Osteocyte (in vitro differentiated cells): Measurements from ENCODE around the gene C1orf50. TPM values are rescaled to one million over a fixed set of nuclear protein-coding genes. Genes with fewer than 3 reads are reported as not detected.

Experiments
- DNase-seq: peaks from one replicate; pipeline ENCODE4 v3.0.0; 2021; ENCODE audit warnings: mixed read lengths; ENCODE audit not compliant: unreplicated experiment; ENCODE audit errors: extremely low spot score
- H3K27ac Mint-ChIP-seq: one replicate; pipeline ENCODE4 v1.8.0; 2021; ENCODE audit warnings: mild to moderate bottlenecking, mixed read lengths; ENCODE audit not compliant: unreplicated experiment
- H3K27me3 Mint-ChIP-seq: one replicate; pipeline ENCODE4 v1.8.0; 2021; ENCODE audit warnings: mixed read lengths; ENCODE audit not compliant: unreplicated experiment
- H3K36me3 Mint-ChIP-seq: one replicate; pipeline ENCODE4 v1.8.0; 2021; ENCODE audit warnings: mixed read lengths; ENCODE audit not compliant: unreplicated experiment
- H3K4me1 Mint-ChIP-seq: one replicate; pipeline ENCODE4 v1.8.0; 2021; ENCODE audit warnings: mixed read lengths; ENCODE audit not compliant: unreplicated experiment
- H3K4me3 Mint-ChIP-seq: one replicate; pipeline ENCODE4 v1.8.0; 2021; ENCODE audit warnings: mild to moderate bottlenecking, moderate library complexity, mixed read lengths; ENCODE audit not compliant: unreplicated experiment
- H3K9me3 Mint-ChIP-seq: one replicate; pipeline ENCODE4 v1.8.0; 2021; ENCODE audit warnings: mixed read lengths; ENCODE audit not compliant: unreplicated experiment
- CTCF ChIP-seq: fragments of 200-600 bp; sonication (generic); IDR thresholded peaks from 2 replicates; pipeline ENCODE4 v1.5.0; 2021; ENCODE audit warnings: antibody characterized with exemption, mild to moderate bottlenecking, moderate library complexity
- total RNA-seq: library from RNA; stranded (reverse); gene quantifications from 2 replicates; pipeline ENCODE4 v1.2.1, GENCODE V29; 2021

Gene C1orf50
- total RNA-seq, 1 donor from 2014 or later = 5.6 TPM

DNA sequence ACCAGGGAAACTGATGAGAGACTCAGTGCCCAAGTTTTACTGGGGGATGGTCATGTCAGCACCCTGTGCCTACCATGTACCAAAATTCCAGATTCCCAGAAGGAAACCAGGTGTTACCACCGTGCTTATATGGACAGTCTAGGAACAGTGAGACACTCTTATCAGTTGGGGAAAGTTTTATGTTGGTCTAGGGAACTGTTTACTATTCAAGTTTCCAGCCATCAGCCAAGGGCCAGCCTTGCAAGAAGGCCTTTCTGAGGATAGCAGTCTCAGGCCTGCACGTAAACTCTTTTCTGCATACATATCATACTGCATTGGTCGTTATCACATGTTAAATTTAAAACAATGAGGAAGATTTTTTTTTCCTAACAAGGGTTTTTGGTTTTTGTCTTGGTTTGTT, 30.4 kb downstream of the C1orf50 start:
- Mint-ChIP-seq H3K9me3 (no peaks in the 10 kb centered on the region), H3K27me3 (no peaks in the 10 kb centered on the region), H3K4me3 (no peak overlapping the region), H3K27ac (no peak overlapping the region), H3K4me1 (no peaks in the 10 kb centered on the region), H3K36me3 (no peaks in the 10 kb centered on the region)
- TF ChIP-seq CTCF = no peak
- DNase-seq = no peak

- no peak for TF ChIP-seq CTCF
- no peaks in the 10 kb centered on the region for H3K36me3 Mint-ChIP-seq
- no peak overlapping the region for H3K27ac Mint-ChIP-seq
- no peak for DNase-seq
- no peaks in the 10 kb centered on the region for H3K4me1 Mint-ChIP-seq
- no peak overlapping the region for H3K4me3 Mint-ChIP-seq
- no peaks in the 10 kb centered on the region for H3K9me3 Mint-ChIP-seq
- H3K27me3 Mint-ChIP-seq = no peaks in the 10 kb centered on the region
These were observed 30.9 kb downstream of the C1orf50 start for GRCh38 chr1:42797979-42798378.

DNA sequence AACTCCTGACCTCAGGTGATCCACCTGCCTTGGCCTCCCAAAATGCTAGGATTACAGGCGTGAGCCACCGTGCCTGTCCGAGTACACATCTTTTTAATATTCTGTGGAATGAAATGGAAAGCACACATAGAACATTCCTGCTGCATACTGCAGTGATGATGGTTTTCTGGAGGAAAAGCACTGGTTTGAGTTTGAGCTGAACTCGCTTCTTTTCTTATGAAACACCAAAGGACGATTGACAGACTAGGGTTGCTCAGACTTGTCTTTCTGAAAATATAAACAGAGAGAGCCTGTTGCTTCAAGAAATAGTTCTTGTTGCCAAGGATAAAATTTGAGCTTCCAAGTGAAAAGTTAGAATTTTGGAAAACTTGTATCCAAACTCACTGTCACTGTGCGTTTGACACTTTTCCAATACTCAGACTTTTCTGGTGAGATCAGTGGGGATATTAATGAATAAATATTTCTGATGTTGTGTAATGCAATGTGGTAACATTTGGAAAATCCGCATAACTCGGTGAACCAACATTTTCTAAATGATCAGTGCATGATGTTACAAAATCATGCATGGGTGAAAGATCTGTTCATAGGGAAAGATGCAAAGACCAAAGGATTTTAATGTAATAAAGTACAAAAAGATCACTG, 34.9 kb downstream of the C1orf50 start:
- DNase-seq = no peak
- Mint-ChIP-seq H3K27ac (no peak overlapping the region), H3K4me3 (no peak overlapping the region)

DNA sequence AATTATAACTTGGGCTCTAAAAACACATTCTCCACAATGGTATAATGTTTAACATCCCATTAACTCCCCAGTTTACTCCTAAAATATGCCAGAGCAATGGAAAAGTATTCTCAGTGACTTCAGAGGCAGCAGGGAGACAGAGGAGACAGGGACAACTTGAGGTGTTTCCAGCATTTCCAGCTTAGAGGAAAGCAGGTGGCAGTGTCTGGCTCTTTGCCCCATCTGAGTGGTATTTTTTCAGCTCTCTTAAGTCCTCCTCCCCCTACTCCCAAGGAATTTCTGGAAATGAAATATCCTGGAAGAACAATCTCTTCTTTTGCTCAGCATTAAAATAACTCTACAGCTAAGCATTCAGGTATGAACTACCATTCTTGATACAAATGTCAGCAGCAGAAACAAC, 39.1 kb downstream of the C1orf50 start:
- Mint-ChIP-seq H3K27me3 (no peaks in the 10 kb centered on the region), H3K4me1 (no peaks in the 10 kb centered on the region), H3K9me3 (no peaks in the 10 kb centered on the region), H3K27ac (no peak overlapping the region), H3K4me3 (no peak overlapping the region), H3K36me3 (peaks cover 41% of the 10 kb centered on the region)
- no peak for DNase-seq
- TF ChIP-seq CTCF = no peak

More for the DNA sequence above, 34.9 kb downstream of the C1orf50 start:
- no peaks in the 10 kb centered on the region for H3K9me3 Mint-ChIP-seq
- H3K36me3 Mint-ChIP-seq = peaks cover 23% of the 10 kb centered on the region
- no peaks in the 10 kb centered on the region for H3K4me1 Mint-ChIP-seq
- TF ChIP-seq CTCF = no peak
- no peaks in the 10 kb centered on the region for H3K27me3 Mint-ChIP-seq

- DNase-seq = no peak
- Mint-ChIP-seq H3K4me3 (no peak overlapping the region), H3K9me3 (no peaks in the 10 kb centered on the region), H3K27ac (no peak overlapping the region), H3K36me3 (peaks cover 43% of the 10 kb centered on the region), H3K4me1 (no peaks in the 10 kb centered on the region), H3K27me3 (no peaks in the 10 kb centered on the region)
- no peak for TF ChIP-seq CTCF
These were observed 39.5 kb downstream of the C1orf50 start for GRCh38 chr1:42806593-42806992.
